Activated CD4-positive, alpha-beta T cell treated with anti-CD3 and anti-CD28 coated beads, Interleukin-2, amount 50 U/mL, for 24 hours (primary cell): Measurements from ENCODE around the gene USP49.

Source experiments
- DNase-seq, 2 donors: peaks; one replicate each; pipeline ENCODE4 v3.0.0-alpha.2; 2020; ENCODE audit warnings: low read depth in 1 of 2, low spot score in 1 of 2

Gene USP49

DNA sequence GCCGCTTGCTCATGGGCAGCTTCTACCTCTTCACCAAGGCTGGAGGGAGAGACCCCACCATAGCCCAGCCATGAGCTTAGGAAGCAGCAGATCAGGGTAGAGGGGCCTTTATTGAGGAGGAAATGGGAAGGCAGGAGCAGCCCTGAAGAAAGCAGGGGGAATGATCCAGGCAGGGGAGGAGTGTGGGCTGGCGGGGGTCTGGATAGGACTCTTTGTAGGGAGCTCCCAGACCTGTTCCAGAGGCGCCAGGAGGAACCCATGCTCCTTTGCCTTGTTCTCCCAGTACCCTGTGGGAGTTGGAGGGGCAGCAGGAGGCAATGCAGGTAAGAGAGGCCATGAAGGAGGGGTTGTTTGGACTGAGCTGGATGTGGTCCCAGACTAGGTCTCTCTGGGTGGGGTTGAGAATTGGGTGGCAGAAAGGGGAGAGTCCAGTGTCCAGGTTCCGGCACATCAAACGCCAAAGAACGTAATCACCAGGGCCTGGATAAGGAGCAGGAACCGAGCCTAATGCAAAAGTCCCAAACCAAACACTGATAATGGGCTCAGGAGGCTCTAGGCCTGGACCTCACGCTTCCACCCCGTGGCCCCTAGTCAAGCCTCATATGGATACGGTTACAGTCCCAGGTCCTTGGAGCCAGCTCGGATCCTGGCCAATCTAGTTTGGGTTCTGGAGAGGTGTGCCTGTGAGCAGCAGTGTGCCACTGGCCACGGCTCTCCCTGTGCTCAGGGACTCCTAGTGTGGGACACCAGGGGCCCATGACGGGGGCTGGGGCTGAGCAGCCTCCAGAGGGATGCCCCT, 135.9 kb downstream of the USP49 start:
- DNase-seq, result no peak

DNA sequence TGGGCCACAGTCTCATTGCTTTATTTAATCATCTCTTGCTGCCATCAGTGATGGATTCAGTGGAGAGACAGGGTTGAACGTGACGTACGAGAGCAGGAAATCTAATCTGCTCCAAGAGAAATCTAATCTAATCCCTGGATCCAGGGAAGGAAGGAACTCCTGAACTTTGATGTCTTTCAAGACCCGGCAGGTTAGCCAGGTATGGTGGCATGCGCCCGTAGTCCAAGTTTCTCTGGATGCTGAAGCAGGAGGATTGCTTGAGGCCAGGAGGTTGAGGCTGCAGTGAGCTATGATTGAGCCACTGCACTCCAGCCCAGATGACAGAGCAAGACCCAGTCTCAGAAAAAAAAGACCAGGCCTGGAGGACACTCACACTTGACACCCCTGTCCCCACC, 136.5 kb downstream of the USP49 start:
- no peak for DNase-seq

DNA sequence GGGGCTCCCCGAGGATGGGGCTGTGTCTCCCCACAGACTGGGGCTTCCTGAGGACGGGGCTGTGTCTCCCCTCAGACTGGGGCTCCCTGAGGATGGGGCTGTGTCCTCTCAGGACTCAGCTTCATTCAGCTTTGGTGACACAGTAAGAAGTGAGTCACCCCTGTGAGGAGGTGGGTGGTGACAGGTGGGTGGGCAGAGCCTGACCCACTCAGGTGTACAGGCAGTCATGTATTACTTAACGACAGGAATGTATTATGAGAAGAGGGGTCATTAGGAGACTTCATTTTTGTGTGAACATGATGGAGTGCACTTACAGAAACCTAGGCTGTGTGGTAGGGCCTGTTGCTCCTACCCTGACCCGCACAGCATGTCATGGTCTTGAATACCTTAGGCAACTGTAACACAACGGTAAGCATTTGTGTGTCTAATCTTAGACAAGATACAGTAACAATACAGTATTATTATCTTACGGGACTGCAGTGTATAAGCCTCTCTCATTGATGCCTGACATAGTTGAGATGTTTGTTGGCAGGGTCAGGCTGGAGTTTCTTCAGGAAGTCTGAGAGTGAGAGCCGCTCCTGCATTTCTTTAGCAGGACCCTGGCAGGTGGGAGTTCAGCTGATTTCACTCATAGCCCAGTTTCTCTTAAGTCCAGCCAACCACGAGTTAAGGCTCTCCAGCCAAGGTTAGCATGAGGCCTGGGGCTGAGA, 137.1 kb downstream of the USP49 start:
- DNase-seq, result no peak

DNA sequence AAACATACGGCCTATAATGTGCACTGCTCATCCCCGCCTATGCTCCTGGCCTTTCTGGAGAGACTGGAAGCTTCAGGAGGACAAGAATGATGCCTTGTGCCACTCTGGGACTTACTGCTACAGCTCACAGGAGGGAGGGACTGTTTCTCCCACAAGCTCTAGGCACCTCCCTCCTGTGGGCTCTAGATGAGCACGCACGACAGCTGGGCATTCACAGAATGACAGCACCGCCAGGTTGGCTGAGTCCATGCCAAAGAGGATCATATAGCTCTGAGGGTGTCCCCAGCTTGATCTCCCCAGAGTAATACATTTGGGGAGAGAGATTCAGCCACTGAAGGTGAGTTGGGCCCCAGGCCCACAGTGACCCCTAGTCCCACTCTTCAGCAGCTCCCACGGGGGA, 137.9 kb downstream of the USP49 start:
- no peak for DNase-seq

DNA sequence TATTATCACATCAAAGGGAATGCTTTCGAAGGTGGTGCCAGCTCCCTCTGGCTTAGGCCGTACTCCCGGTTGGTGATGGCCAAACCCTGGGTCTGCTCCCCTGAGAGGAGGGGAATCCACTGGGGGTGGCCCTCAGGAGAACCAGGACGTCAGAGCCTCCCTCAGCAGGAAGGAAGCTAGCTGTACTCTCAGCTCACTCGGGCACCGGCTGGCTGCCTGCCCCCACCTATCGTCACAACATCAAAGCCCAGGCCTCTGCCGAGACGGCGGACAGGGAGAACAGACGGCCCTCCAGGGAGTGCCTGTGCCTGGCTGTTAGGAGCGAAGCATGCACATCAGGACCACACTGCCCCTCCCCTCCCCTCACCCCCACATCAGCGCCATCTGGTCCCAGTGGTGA, 138.8 kb downstream of the USP49 start:
- no peak for DNase-seq

DNA sequence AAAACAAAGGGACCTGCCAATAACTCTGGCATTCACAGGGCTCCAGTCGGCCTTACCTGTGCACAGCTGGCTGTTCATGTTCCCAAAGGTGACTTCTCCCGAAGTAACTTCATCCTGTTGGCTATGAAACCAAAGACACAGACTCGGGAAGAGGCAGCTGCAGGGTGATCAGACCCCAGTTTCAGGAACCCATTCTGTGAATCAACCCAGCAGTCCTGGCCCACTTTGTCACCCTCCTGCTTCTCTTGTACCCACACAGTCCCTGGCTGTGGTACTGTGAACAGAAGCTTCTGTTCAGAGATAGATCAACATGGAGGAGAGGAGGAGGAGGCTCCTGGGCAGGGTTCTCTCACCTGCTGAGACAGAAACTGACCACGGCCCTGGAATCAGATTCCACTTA, 139.3 kb downstream of the USP49 start:
- DNase-seq, result no peak

DNA sequence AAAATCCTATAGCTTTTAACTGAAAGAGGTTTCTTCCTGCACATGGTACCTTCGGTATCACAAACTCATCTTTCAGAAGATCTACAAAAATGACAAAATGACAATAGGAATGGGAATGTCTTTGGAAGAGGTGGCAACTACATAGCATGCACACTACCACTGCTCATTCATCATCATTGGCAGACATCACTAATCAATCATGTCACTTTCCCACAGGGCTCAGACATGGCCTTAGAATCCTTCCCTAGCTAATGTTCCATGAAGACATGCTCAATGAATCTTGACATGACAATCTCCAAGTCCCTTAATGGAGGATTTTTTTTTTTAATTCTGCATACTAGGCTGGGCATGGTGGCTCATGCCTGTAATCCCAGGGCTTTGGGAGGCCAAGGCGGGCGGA, 144.8 kb downstream of the USP49 start:
- DNase-seq, result no peak

DNA sequence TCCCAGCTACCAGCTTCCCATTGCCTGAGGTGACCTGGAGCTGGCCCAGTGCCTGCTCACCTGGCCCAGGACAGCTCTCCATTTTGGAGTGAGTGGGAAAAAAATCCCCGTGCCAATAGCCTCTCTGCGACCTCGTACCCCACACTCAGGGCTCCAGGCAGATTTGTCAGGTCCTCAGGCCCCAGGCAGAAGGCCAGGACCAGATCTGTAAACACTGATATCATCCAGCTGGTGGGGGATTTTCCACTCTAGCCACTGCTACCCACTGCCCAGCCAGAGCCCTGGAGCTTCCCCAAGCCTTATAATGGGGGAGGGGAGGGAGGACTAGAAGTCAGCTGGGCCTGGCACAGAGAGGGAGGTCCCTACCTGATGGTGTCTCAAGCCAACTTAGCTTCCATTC, 146.6 kb downstream of the USP49 start:
- DNase-seq, result no peak

DNA sequence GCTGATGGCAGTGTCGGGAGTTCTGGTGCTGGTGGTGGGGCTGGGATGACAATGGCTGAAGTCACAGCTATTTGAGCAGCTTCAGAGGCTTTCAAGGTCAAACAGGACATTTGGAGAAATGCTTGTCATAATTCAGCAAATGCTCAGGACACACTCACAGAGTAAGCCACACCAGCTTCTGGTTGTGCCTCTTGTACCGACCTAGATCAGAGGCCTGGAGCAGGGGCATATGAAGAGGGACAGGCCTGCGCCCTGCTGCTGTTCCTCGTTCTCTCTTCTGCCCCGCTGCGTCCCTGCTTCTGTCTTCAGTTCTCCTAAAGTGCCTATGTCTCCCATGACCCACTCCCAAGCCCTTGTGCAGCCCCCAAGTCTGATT, 147.1 kb downstream of the USP49 start:
- no peak for DNase-seq

DNA sequence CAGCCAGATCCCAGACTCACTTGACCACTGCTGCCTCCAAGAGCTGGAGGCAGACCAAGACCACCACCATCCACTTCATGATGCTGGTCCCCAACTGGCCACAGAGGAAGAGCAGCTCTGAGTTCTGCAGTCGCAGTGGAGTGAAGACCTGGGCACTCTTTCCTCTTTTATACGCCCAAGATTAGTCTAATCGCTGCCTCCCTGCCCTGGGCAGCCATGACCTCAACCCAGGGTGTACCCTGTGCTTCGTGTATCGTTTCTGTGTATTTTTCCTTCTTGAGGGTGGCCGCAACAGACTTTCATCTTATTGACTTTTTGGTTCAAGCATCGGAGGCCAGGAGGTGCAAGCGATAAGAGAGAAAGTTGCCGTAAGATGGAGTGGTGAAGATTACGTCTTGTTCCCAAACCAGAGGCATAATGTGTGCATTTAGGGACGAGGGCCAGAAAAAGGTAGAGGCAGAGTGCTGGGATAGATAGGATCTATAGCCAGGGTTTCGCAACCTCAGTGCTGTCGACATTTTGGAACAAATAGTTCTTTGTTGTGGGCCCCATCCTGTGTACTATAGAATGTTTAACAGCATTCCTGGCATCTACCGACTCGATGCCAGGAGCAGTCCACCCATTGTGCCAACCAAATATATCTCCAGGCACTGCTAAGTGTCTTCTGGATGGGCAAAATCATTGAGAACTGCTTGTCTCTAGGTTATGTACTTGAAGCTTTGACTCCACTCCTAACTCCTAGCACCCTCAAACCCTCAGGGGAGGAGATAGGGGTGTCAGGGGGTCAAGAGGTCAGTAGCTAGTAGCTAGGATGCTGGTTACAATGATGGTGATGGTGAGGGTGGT, 147.7 kb downstream of the USP49 start, which contains the start of gene PGC:
PGC (minus strand) TSS at position 142 of the 846 bp plus-strand sequence; CDS start at position 79, 63 bp downstream.
- no peak for DNase-seq

DNA sequence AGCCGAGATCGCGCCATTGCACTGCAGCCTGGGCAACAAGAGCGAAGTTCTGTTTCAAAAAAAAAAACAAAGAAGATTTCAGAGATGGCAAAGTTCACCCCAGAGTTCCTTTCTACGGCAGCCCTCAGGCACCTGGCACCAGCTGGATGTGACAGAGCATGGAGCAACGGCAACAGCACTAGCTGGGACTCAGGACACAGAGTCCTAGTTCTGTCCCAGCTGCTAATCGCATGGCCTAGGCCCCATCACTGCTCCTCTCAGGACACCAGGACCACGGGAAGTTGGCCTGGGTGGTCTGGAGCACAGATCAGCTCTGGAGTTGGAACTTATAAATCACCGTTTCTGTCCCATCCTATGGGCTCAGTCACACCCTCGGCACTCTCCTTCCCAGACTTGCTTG, 149.1 kb downstream of the USP49 start:
- no peak for DNase-seq

DNA sequence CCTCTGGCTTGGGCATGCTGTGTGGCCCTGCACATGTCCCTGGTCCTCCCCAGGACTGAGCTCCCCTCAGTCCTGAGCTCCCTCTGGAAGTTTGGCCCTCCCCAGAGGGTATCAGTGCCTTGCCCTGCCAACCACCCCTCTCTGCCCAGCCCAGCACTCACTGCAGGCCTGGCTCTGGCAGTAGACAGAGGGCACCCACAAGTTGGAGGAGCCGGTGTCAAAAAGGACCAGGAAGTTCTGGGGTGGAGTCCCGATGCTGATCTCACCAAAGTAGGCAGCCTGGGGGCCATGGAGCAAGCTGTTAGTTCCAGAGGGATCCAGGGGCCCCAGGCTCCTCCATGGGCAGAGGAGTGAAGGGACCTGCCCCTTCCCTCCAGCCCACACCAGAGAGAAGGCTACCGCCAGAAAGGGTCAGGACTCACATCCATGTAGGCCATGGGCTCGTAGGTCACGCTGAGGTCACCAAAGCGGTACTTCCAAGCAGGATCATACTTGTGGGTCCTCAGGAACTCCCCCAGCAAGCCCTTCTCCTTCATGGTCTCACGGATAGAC, 150.9 kb downstream of the USP49 start:
- DNase-seq, result no peak

DNA sequence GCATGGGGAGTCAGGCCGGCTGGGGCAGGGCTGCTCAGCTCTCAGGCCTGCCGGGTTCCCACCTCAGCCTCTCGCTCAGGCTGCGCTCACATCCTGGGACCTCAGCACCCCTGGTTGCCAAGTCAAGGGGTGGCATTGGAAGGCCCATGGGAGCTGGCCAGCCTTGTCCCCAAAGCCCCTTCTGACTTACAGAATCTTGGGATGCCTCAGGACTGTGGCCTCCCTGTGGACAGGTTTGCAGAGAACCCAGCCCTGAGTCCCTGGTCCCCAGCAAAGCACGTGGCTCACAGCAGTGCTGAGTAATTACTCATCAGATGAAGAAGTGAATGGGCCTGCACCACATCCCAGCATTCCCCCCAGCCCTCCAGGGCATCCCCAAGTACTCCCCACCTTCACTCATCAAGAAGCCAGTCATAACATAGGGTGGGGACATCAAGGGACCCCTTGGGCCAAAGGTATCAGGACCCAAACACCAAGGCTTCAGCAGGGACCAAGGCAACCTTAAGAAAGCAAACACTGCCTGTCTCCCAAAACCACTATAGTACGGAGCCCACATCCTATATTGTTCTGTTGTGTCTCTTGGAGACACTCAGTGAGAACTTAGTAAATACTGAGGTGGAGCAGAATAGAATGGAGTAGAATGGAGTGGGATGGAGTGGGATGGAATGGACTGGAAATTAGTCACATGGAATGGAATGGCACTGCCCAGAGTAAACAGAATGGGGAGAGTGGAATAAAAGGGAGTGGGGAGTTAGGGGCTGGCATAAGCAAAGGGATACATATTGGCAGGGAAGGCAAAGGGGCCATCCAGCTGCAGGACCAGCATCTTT, 151.6 kb downstream of the USP49 start:
- DNase-seq, result no peak

DNA sequence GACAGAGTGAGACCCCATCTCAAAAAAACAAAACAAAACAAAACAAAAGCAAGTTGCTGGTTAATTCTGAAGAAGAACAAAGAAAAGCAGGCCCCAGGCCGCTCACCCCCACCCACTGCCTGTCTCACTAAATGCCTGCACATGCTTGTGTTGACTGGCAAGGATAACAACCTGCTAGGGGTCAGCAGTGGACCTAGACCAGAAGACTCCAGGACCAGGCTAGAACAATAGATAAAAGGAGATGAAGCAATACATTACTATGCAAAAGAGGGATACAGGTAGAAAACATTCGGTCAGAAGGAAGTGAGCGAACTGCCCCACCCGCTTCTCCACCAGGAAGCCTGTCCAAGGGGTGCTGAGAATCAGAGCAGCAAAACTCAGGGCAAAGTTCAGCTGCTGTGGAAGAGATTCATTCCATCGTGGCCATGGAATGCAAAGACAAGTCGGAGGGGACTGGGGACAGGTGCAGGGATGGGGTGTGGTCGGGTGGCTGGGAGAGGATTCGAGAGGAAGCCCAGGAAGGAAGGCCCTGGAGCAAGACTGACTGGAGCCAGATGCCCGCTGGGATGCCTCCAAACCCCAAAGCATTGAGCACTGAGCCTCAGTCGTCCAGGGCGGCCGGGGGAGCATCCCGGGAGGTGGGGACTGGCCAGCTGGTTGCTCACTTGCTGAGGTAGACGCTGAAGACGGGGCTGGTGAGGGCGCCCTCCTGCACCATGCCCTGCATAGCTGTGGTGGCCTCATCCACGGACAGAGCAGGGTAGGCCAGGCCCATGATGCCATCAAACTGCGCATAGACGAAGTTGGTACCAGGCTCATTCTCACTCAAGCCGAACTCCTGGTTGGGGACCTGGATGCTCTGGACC, 153.3 kb downstream of the USP49 start:
- DNase-seq, result no peak

DNA sequence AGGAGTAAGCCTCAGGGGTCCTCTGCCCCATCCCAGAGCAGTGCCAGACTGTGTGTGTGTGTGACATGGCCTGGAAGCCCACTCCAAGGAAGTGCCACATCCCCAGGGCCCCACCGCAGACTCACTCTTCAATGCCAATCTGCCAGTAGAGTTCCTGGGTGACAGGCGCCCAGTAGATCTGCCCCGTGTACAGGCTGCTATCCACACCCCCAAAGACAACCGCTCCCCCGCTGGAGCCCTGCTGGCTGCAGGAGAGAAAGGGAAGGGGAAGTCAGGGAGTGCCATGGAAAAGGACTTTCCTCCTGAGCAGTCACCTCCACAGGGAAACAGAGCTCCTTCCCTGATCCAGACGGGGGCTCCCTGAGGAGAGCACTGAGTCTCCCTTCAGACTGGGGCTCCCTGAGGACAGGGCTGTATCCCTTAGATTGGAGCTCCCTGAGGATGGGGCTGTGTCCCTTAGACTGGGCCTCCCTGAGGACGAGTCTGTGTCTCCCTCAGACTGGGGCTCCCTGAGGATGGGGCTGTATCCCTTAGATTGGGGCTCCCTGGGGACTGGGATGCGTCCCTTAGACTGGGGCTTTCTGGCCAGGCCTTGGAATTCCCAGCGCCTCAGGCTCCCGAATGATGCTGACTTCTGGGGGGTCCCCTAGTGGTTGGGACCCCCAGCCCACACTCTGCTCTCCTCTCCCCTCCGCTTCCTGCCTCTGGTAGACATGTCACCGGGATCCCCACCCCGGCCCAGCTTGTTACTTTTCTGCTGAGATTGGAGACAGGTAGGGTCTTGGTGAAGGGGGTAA, 154.6 kb downstream of the USP49 start:
- no peak for DNase-seq
